Liver (tissue), 9 donors: ENCODE measurements around the gene PAXIP1. TPM values are rescaled to one million over a fixed set of nuclear protein-coding genes. Genes with fewer than 3 reads are reported as not detected.

Experiments
- DNase-seq: peaks from one replicate; pipeline ENCODE4 v3.0.0-alpha.2; 2017; ENCODE audit warnings: low spot score
- H3K27ac ChIP-seq, 2 donors: one replicate each; pipeline ENCODE4 v1.7.0; 2013; ENCODE audit warnings: inconsistent platforms in 2 of 2, low read length in 2 of 2, control low read depth in 1 of 2, low read depth in 1 of 2, mild to moderate bottlenecking in 1 of 2
- H3K27me3 ChIP-seq, 4 donors: one replicate each; pipeline versions ENCODE4 v1.6.1 to v1.7.0; 2013; ENCODE audit warnings: low read length in 3 of 4, inconsistent platforms in 1 of 4, mild to moderate bottlenecking in 1 of 4, moderate library complexity in 1 of 4; ENCODE audit not compliant: control insufficient read depth in 4 of 4, insufficient read depth in 4 of 4
- H3K36me3 ChIP-seq, 4 donors: one replicate each; pipeline versions ENCODE4 v1.6.1 to v1.7.0; 2013; ENCODE audit warnings: low read length in 3 of 4, mild to moderate bottlenecking in 3 of 4, low read depth in 1 of 4, moderate library complexity in 1 of 4; ENCODE audit not compliant: control insufficient read depth in 4 of 4, insufficient read depth in 3 of 4
- H3K4me1 ChIP-seq, 4 donors: one replicate each; pipeline versions ENCODE4 v1.6.1 to v1.7.0; 2013; ENCODE audit warnings: low read length in 3 of 4, mild to moderate bottlenecking in 3 of 4, moderate library complexity in 1 of 4; ENCODE audit not compliant: control insufficient read depth in 4 of 4, insufficient read depth in 4 of 4
- H3K4me3 ChIP-seq, 3 donors: one replicate each; pipeline versions ENCODE4 v1.6.1 to v1.7.0; 2013; ENCODE audit warnings: low read length in 3 of 3, control low read depth in 1 of 3, low read depth in 1 of 3, mild to moderate bottlenecking in 1 of 3
- H3K9ac ChIP-seq, 2 donors: one replicate each; pipeline ENCODE4 v1.7.0; 2013; ENCODE audit warnings: low read length in 2 of 2, mild to moderate bottlenecking in 2 of 2, moderate library complexity in 2 of 2, control low read depth in 1 of 2, low read depth in 1 of 2
- H3K9me3 ChIP-seq, 4 donors: one replicate each; pipeline versions ENCODE4 v1.6.1 to v1.7.0; 2013; ENCODE audit warnings: low read length in 3 of 4; ENCODE audit not compliant: control insufficient read depth in 4 of 4
- EGR1 ChIP-seq, 2 donors: IDR thresholded peaks; 2 replicates each; pipeline ENCODE4 v1.6.1; 2016 to 2018; ENCODE audit warnings: antibody characterized with exemption in 2 of 2, low read depth in 2 of 2
- FOXA1 ChIP-seq: IDR thresholded peaks from 2 replicates; pipeline ENCODE4 v1.6.1; 2016; ENCODE audit warnings: antibody characterized with exemption
- FOXA2 ChIP-seq: IDR thresholded peaks from 2 replicates; pipeline ENCODE4 v1.6.1; 2016; ENCODE audit warnings: antibody characterized with exemption
- GABPA ChIP-seq, 2 donors: IDR thresholded peaks in 1 of 2; conservative IDR thresholded peaks in 1 of 2; 2 replicates each; pipeline ENCODE4 v1.6.1; 2016; ENCODE audit warnings: antibody characterized with exemption in 2 of 2, mild to moderate bottlenecking in 1 of 2, moderate library complexity in 1 of 2
- HNF4A ChIP-seq, 2 donors: conservative IDR thresholded peaks; 2 replicates each; pipeline ENCODE4 v1.6.1; 2016; ENCODE audit warnings: antibody characterized with exemption in 2 of 2, mild to moderate bottlenecking in 2 of 2
- HNF4G ChIP-seq: IDR thresholded peaks from 2 replicates; pipeline ENCODE4 v1.6.1; 2016; ENCODE audit warnings: antibody characterized with exemption
- JUND ChIP-seq, 2 donors: IDR thresholded peaks; 2 replicates each; pipeline ENCODE4 v1.6.1; 2016; ENCODE audit warnings: antibody characterized with exemption in 2 of 2
- NR2F2 ChIP-seq: IDR thresholded peaks from 2 replicates; pipeline ENCODE4 v1.6.1; 2016; ENCODE audit warnings: antibody characterized with exemption
- RAD21 ChIP-seq, 2 donors: IDR thresholded peaks; 2 replicates each; pipeline ENCODE4 v1.6.1; 2016; ENCODE audit warnings: antibody characterized with exemption in 2 of 2, mild to moderate bottlenecking in 2 of 2
- RXRA ChIP-seq, 2 donors: IDR thresholded peaks; 2 replicates each; pipeline ENCODE4 v1.6.1; 2017 to 2018; ENCODE audit warnings: antibody characterized with exemption in 2 of 2, mild to moderate bottlenecking in 1 of 2
- SP1 ChIP-seq: IDR thresholded peaks from 2 replicates; pipeline ENCODE4 v1.6.1; 2018; ENCODE audit warnings: antibody characterized with exemption, mild to moderate bottlenecking
- TAF1 ChIP-seq: conservative IDR thresholded peaks from 2 replicates; pipeline ENCODE4 v1.6.1; 2016; ENCODE audit warnings: antibody characterized with exemption, mild to moderate bottlenecking
- YY1 ChIP-seq: IDR thresholded peaks from 2 replicates; pipeline ENCODE4 v1.6.1; 2016; ENCODE audit warnings: antibody characterized with exemption, mild to moderate bottlenecking
- WGBS: extraction: QIAGEN DNeasy Blood & Tissue Kit; methylation state at CpG from one replicate; pipeline ENCODE4 v1.1.7; 2013; 5-methylcytosine and 5-hydroxymethylcytosine counted together
- polyA plus RNA-seq, 2 donors: library from polyadenylated mRNA; stranded (reverse) in 1 of 2; unstranded in 1 of 2; fragments of 200-250 nt in 1 of 2; fragments of >200 nt in 1 of 2; fragmentation: Nextera tagmentation in 1 of 2; extraction: Ambion mirVana in 1 of 2; gene quantifications; one replicate each; pipeline versions ENCODE4 v1.2.1 to v1.2.3, GENCODE V29; 2013 to 2015
- total RNA-seq, 2 donors: library from RNA; depleted of rRNA; stranded (reverse); fragments of >200 nt; gene quantifications; one replicate each; pipeline ENCODE4 v1.2.3, GENCODE V29; 2014
- TF ChIP-seq, protein P1 (sequence below): IDR thresholded peaks from 2 replicates; pipeline ENCODE4 v1.6.1; 2016; ENCODE audit warnings: antibody characterized with exemption
- TF ChIP-seq, protein P2 (sequence below): IDR thresholded peaks from 2 replicates; pipeline ENCODE4 v1.6.1; 2016; ENCODE audit warnings: antibody characterized with exemption
- TF ChIP-seq, protein P3 (sequence below): IDR thresholded peaks from 2 replicates; pipeline ENCODE4 v1.6.1; 2016; ENCODE audit warnings: antibody characterized with exemption, mild to moderate bottlenecking
- TF ChIP-seq, protein P4 (sequence below): fragments of 150-350 bp; IDR thresholded peaks from 2 replicates; pipeline ENCODE4 v1.5.1; 2017; ENCODE audit warnings: improper control_type of control experiment, low read depth, low read length; ENCODE audit not compliant: missing input control
- TF ChIP-seq, protein P5 (sequence below): IDR thresholded peaks from 2 replicates; pipeline ENCODE4 v1.6.1; 2016; ENCODE audit warnings: antibody characterized with exemption
- donor health status: healthy.
- donor health status: healthy.
- donor health status: healthy.
- donor health status: healthy.
- donor health status: healthy.

PAXIP1 gene
- total and polyA plus RNA-seq, 4 donors: 2.0 to 10.1 (median 5.8) TPM

DNA sequence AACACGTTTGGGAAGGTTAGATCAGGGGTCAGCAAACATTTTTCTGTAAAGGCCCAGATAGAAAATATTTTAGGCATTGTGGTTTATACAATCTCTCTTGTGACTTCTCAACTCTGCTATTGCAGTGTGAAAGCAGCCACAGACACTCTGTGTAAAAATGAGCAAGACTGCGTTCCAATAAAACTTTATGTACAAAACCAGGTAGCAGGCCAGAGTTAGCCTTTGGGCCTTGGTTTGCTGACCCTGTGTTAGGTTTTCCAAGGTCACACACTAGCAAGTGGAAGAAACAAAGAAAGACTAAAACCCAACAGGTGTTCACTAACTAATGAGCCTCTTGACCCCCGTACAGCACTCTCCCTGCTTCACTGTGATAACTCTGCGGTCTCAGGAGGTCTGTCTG, 14.9 kb upstream of the PAXIP1 start:
- no peak overlapping the region for H3K4me3 ChIP-seq
- no peak for DNase-seq
- WGBS: 90% methylated on average over 4 of the region's 4 CpGs
- H3K27me3 ChIP-seq: no peaks in the 10 kb centered on the region
- H3K9me3 ChIP-seq: no peaks in the 10 kb centered on the region
- TF ChIP-seq RAD21 (IDR thresholded peaks at IDR 0.05) (no peak), SP1 (no peak), TAF1 (no peak), FOXA1 (no peak), NR2F2 (no peak), EGR1 (IDR thresholded peaks at IDR 0.05; ENCODE audit: low read depth in 2 of 2) (no peak), YY1 (no peak), RXRA (IDR thresholded peaks at IDR 0.05) (no peak), GABPA (IDR thresholded peaks at IDR 0.05 in 1 of 2, conservative IDR thresholded peaks at IDR 0.05 in 1 of 2) (no peak), HNF4A (conservative IDR thresholded peaks at IDR 0.05) (no peak), FOXA2 (no peak), JUND (IDR thresholded peaks at IDR 0.05) (no peak), HNF4G (no peak)
- TF ChIP-seq, protein P1, sequence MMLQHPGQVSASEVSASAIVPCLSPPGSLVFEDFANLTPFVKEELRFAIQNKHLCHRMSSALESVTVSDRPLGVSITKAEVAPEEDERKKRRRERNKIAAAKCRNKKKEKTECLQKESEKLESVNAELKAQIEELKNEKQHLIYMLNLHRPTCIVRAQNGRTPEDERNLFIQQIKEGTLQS: no peak
- TF ChIP-seq, protein P2, sequence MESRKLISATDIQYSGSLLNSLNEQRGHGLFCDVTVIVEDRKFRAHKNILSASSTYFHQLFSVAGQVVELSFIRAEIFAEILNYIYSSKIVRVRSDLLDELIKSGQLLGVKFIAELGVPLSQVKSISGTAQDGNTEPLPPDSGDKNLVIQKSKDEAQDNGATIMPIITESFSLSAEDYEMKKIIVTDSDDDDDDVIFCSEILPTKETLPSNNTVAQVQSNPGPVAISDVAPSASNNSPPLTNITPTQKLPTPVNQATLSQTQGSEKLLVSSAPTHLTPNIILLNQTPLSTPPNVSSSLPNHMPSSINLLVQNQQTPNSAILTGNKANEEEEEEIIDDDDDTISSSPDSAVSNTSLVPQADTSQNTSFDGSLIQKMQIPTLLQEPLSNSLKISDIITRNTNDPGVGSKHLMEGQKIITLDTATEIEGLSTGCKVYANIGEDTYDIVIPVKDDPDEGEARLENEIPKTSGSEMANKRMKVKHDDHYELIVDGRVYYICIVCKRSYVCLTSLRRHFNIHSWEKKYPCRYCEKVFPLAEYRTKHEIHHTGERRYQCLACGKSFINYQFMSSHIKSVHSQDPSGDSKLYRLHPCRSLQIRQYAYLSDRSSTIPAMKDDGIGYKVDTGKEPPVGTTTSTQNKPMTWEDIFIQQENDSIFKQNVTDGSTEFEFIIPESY: no peak
- TF ChIP-seq, protein P3, sequence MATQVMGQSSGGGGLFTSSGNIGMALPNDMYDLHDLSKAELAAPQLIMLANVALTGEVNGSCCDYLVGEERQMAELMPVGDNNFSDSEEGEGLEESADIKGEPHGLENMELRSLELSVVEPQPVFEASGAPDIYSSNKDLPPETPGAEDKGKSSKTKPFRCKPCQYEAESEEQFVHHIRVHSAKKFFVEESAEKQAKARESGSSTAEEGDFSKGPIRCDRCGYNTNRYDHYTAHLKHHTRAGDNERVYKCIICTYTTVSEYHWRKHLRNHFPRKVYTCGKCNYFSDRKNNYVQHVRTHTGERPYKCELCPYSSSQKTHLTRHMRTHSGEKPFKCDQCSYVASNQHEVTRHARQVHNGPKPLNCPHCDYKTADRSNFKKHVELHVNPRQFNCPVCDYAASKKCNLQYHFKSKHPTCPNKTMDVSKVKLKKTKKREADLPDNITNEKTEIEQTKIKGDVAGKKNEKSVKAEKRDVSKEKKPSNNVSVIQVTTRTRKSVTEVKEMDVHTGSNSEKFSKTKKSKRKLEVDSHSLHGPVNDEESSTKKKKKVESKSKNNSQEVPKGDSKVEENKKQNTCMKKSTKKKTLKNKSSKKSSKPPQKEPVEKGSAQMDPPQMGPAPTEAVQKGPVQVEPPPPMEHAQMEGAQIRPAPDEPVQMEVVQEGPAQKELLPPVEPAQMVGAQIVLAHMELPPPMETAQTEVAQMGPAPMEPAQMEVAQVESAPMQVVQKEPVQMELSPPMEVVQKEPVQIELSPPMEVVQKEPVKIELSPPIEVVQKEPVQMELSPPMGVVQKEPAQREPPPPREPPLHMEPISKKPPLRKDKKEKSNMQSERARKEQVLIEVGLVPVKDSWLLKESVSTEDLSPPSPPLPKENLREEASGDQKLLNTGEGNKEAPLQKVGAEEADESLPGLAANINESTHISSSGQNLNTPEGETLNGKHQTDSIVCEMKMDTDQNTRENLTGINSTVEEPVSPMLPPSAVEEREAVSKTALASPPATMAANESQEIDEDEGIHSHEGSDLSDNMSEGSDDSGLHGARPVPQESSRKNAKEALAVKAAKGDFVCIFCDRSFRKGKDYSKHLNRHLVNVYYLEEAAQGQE: no peak
- TF ChIP-seq, protein P4, sequence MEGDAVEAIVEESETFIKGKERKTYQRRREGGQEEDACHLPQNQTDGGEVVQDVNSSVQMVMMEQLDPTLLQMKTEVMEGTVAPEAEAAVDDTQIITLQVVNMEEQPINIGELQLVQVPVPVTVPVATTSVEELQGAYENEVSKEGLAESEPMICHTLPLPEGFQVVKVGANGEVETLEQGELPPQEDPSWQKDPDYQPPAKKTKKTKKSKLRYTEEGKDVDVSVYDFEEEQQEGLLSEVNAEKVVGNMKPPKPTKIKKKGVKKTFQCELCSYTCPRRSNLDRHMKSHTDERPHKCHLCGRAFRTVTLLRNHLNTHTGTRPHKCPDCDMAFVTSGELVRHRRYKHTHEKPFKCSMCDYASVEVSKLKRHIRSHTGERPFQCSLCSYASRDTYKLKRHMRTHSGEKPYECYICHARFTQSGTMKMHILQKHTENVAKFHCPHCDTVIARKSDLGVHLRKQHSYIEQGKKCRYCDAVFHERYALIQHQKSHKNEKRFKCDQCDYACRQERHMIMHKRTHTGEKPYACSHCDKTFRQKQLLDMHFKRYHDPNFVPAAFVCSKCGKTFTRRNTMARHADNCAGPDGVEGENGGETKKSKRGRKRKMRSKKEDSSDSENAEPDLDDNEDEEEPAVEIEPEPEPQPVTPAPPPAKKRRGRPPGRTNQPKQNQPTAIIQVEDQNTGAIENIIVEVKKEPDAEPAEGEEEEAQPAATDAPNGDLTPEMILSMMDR: no peak
- TF ChIP-seq, protein P5, sequence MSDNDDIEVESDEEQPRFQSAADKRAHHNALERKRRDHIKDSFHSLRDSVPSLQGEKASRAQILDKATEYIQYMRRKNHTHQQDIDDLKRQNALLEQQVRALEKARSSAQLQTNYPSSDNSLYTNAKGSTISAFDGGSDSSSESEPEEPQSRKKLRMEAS: no peak
- H3K36me3 ChIP-seq: no peaks in the 10 kb centered on the region
- no peaks in the 10 kb centered on the region for H3K4me1 ChIP-seq
- no peak overlapping the region for H3K27ac ChIP-seq
- H3K9ac ChIP-seq: no peak overlapping the region
